K562 (cell line): ENCODE data around the gene GLI1. TPM values are rescaled to one million over a fixed set of nuclear protein-coding genes. Genes with fewer than 3 reads are reported as not detected.

Experiments used
- BCL6 ChIP-seq: fragments of 250-450 bp; sonication (Bioruptor Pico); IDR thresholded peaks from 2 replicates; pipeline ENCODE4 v1.4.0; 2020
- CREB3L1 ChIP-seq: fragments of 450-650 bp; IDR thresholded peaks from 2 replicates; pipeline ENCODE4 v1.6.1; 2014; ENCODE audit warnings: low read depth, mild to moderate bottlenecking, moderate library complexity, borderline replicate concordance
- CREM ChIP-seq: IDR thresholded peaks from 2 replicates; pipeline ENCODE4 v1.6.1; 2014; ENCODE audit warnings: antibody characterized with exemption, low read depth
- HDAC6 ChIP-seq: IDR thresholded peaks from 2 replicates; pipeline ENCODE4 v1.6.1; 2012; ENCODE audit warnings: low read depth, mild to moderate bottlenecking, control low read depth, inconsistent platforms, low read length, moderate library complexity
- SMAD1 ChIP-seq: fragments of 150-350 bp; IDR thresholded peaks from 2 replicates; pipeline ENCODE4 v1.6.1; 2014; ENCODE audit warnings: low read length, low read depth; ENCODE audit not compliant: partially characterized antibody
- SREBF1 ChIP-seq: fragments of 150-350 bp; IDR thresholded peaks from 2 replicates; pipeline ENCODE4 v1.6.1; 2014; ENCODE audit warnings: antibody characterized with exemption, low read depth, low read length, borderline replicate concordance
- ZNF282 ChIP-seq: sonication (generic); formaldehyde crosslinking; IDR thresholded peaks from 2 replicates; pipeline ENCODE4 v1.8.1; 2023; ENCODE audit warnings: missing genetic modification reagents
- ZNF644 ChIP-seq: fragments of 200-800 bp; sonication (Bioruptor generic); IDR thresholded peaks from 2 replicates; pipeline ENCODE4 v1.6.1; 2016; ENCODE audit warnings: low read depth, missing genetic modification characterization, missing compliant biosample characterization
- ZZZ3 ChIP-seq: fragments of 450-650 bp; IDR thresholded peaks from 2 replicates; pipeline ENCODE4 v1.6.1; 2016; ENCODE audit warnings: antibody characterized with exemption, mild to moderate bottlenecking, moderate library complexity
- polyA plus RNA-seq, 8 experiments: library from polyadenylated mRNA; depleted of rRNA in 4 of 8; stranded (reverse) in 5 of 8; unstranded in 3 of 8; fragments of >200 nt; fragmentation: Nextera tagmentation in 2 of 8; fragmentation: Illumina TruSeq in 1 of 8; extraction: Ambion mirVana in 2 of 8; extraction: Trizol in 1 of 8; gene quantifications; 2 replicates each; pipeline versions ENCODE4 v1.2.1 to v1.2.3, GENCODE V29; 2011 to 2014; ENCODE audit warnings: inconsistent platforms in 1 of 8, missing spikeins in 1 of 8
- total RNA-seq, 7 experiments: library from RNA; depleted of rRNA in 6 of 7; stranded (reverse); fragments of >200 nt in 6 of 7; fragmentation: Illumina TruSeq in 2 of 7; extraction: Trizol in 2 of 7; gene quantifications; 2 replicates each; pipeline versions ENCODE4 v1.2.1 to v1.2.3, GENCODE V29; 2011 to 2021; ENCODE audit warnings: low replicate concordance in 1 of 7
- TF ChIP-seq, protein P1 (sequence below): fragments of 450-650 bp; IDR thresholded peaks from 2 replicates; pipeline ENCODE4 v1.6.1; 2016; ENCODE audit warnings: low read depth
- TF ChIP-seq, protein P2 (sequence below): fragments of 250-450 bp; sonication (Bioruptor Pico); IDR thresholded peaks from 2 replicates; pipeline ENCODE4 v1.4.0; 2020

The GLI1 gene
- total and polyA plus RNA-seq, 9 of the 15 experiments (the other 6 are each of a cell fraction or from before 2014, with no cell fraction given) = 0.24 to 3.7 (median 0.61) TPM

DNA sequence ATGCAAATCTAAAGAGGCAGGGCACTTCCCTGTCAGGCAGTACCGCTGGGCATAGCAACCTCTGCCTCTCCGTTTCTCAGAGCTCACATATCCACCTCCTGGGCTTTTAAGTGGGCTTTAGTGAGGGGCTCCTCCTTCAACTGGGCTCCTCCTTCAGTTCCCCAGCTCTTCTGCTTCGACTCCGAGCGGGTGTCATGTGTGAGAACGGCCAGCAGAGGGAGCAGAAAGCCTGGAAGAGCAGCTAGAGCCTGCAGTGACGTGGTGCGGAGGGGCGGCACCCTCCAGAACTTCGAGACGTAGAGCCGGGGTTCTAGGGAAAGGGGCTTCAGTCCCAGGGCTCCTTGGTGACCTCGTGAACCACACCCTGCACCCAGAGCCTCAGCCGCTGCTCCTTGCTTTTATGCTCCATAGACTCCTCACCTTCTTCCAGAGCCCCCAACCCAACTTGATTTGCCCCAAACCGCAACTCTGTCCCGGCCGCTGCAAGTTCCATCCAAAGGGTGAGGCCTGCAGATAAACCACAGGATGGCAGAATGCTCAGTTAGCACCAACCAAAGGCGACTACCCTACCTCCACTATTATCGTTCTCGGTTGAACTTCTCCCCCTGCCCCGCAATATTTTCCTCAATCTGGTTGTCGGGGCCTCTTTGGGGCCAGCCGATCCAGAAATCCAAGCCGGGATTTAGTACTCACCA is 383 bp upstream of the GLI1 start (continued):
- TF ChIP-seq, protein P1, sequence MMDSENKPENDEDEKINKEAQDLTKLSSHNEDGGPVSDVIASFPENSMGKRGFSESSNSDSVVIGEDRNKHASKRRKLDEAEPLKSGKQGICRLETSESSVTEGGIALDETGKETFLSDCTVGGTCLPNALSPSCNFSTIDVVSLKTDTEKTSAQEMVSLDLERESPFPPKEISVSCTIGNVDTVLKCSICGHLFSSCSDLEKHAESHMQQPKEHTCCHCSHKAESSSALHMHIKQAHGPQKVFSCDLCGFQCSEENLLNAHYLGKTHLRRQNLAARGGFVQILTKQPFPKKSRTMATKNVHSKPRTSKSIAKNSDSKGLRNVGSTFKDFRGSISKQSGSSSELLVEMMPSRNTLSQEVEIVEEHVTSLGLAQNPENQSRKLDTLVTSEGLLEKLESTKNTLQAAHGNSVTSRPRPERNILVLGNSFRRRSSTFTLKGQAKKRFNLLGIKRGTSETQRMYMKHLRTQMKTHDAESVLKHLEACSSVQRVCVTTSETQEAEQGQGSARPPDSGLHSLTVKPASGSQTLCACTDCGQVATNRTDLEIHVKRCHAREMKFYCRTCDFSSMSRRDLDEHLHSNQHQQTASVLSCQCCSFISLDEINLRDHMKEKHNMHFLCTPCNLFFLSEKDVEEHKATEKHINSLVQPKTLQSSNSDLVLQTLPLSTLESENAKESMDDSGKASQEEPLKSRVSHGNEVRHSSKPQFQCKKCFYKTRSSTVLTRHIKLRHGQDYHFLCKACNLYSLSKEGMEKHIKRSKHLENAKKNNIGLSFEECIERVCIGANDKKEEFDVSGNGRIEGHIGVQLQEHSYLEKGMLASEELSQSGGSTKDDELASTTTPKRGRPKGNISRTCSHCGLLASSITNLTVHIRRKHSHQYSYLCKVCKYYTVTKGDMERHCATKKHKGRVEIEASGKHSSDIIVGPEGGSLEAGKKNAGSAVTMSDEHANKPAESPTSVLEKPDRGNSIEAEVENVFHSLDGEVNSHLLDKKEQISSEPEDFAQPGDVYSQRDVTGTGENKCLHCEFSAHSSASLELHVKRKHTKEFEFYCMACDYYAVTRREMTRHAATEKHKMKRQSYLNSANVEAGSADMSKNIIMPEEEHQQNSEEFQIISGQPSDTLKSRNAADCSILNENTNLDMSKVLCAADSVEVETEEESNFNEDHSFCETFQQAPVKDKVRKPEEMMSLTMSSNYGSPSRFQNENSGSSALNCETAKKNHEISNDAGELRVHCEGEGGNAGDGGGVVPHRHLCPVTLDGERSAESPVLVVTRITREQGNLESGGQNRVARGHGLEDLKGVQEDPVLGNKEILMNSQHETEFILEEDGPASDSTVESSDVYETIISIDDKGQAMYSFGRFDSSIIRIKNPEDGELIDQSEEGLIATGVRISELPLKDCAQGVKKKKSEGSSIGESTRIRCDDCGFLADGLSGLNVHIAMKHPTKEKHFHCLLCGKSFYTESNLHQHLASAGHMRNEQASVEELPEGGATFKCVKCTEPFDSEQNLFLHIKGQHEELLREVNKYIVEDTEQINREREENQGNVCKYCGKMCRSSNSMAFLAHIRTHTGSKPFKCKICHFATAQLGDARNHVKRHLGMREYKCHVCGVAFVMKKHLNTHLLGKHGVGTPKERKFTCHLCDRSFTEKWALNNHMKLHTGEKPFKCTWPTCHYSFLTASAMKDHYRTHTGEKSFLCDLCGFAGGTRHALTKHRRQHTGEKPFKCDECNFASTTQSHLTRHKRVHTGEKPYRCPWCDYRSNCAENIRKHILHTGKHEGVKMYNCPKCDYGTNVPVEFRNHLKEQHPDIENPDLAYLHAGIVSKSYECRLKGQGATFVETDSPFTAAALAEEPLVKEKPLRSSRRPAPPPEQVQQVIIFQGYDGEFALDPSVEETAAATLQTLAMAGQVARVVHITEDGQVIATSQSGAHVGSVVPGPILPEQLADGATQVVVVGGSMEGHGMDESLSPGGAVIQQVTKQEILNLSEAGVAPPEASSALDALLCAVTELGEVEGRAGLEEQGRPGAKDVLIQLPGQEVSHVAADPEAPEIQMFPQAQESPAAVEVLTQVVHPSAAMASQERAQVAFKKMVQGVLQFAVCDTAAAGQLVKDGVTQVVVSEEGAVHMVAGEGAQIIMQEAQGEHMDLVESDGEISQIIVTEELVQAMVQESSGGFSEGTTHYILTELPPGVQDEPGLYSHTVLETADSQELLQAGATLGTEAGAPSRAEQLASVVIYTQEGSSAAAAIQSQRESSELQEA = no peak
- TF ChIP-seq HDAC6 (no peak), CREB3L1 (peak; percentile 75; the same call in 1 of the 2 replicates), SMAD1 (no peak), BCL6 (CRISPR knock-in tag) (no peak), ZNF644 (tag) (no peak), SREBF1 (no peak), ZNF282 (CRISPR knock-in tag) (no peak), ZZZ3 (no peak), CREM (peak; percentile 96)
- TF ChIP-seq, protein P2, sequence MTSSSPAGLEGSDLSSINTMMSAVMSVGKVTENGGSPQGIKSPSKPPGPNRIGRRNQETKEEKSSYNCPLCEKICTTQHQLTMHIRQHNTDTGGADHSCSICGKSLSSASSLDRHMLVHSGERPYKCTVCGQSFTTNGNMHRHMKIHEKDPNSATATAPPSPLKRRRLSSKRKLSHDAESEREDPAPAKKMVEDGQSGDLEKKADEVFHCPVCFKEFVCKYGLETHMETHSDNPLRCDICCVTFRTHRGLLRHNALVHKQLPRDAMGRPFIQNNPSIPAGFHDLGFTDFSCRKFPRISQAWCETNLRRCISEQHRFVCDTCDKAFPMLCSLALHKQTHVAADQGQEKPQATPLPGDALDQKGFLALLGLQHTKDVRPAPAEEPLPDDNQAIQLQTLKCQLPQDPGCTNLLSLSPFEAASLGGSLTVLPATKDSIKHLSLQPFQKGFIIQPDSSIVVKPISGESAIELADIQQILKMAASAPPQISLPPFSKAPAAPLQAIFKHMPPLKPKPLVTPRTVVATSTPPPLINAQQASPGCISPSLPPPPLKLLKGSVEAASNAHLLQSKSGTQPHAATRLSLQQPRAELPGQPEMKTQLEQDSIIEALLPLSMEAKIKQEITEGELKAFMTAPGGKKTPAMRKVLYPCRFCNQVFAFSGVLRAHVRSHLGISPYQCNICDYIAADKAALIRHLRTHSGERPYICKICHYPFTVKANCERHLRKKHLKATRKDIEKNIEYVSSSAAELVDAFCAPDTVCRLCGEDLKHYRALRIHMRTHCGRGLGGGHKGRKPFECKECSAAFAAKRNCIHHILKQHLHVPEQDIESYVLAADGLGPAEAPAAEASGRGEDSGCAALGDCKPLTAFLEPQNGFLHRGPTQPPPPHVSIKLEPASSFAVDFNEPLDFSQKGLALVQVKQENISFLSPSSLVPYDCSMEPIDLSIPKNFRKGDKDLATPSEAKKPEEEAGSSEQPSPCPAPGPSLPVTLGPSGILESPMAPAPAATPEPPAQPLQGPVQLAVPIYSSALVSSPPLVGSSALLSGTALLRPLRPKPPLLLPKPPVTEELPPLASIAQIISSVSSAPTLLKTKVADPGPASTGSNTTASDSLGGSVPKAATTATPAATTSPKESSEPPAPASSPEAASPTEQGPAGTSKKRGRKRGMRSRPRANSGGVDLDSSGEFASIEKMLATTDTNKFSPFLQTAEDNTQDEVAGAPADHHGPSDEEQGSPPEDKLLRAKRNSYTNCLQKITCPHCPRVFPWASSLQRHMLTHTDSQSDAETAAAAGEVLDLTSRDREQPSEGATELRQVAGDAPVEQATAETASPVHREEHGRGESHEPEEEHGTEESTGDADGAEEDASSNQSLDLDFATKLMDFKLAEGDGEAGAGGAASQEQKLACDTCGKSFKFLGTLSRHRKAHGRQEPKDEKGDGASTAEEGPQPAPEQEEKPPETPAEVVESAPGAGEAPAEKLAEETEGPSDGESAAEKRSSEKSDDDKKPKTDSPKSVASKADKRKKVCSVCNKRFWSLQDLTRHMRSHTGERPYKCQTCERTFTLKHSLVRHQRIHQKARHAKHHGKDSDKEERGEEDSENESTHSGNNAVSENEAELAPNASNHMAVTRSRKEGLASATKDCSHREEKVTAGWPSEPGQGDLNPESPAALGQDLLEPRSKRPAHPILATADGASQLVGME (CRISPR knock-in tag) = 0 out of 2 replicates have a peak, but pooled peaks have one; percentile 59
